Forelimb muscle (tissue), 1 donor: ENCODE measurements around the gene CLUH. TPM values are rescaled to one million over a fixed set of nuclear protein-coding genes. Genes with fewer than 3 reads are reported as not detected.

Experiments
- DNase-seq: peaks from one replicate; pipeline ENCODE4 v3.0.0-alpha.2; 2013; ENCODE audit warnings: low read depth
- polyA plus RNA-seq: library from polyadenylated mRNA; unstranded; fragments of 120-200 nt; gene quantifications from one replicate; pipeline ENCODE4 v1.2.1, GENCODE V29; 2013; ENCODE audit not compliant: insufficient read length

Gene CLUH
- polyA plus RNA-seq, 1 donor = 39.6 TPM

GRCh38 chr17:2718150-2718938, 6.8 kb upstream of the CLUH start:
- DNase-seq = no peak

- DNase-seq = no peak
Measured at GRCh38 chr17:2716649-2717048, 5.1 kb upstream of the CLUH start.

GRCh38 chr17:2713881-2714280, 2.3 kb upstream of the CLUH start:
- DNase-seq = no peak

- no peak for DNase-seq
Measured at GRCh38 chr17:2712300-2713043, 908 bp upstream of the CLUH start.

- DNase-seq = no peak
Measured at GRCh38 chr17:2710803-2711607, 559 bp downstream of the CLUH start.

- no peak for DNase-seq
Measured at GRCh38 chr17:2710071-2710802, 1.3 kb downstream of the CLUH start.

GRCh38 chr17:2709183-2709661, 2.3 kb downstream of the CLUH start:
- no peak for DNase-seq

- no peak for DNase-seq
Measured at GRCh38 chr17:2708585-2709182, 2.9 kb downstream of the CLUH start.

GRCh38 chr17:2707721-2708584, 3.6 kb downstream of the CLUH start:
- DNase-seq = no peak

GRCh38 chr17:2706911-2707510, 4.6 kb downstream of the CLUH start:
- no peak for DNase-seq

GRCh38 chr17:2705888-2706795, 5.4 kb downstream of the CLUH start:
- no peak for DNase-seq

- DNase-seq = no peak
Measured at GRCh38 chr17:2705263-2705662, 6.3 kb downstream of the CLUH start.

GRCh38 chr17:2704890-2705248, 6.7 kb downstream of the CLUH start:
- DNase-seq = no peak

GRCh38 chr17:2704031-2704889, 7.3 kb downstream of the CLUH start:
- DNase-seq = no peak

GRCh38 chr17:2703606-2704005, 8.0 kb downstream of the CLUH start:
- no peak for DNase-seq

- no peak for DNase-seq
Measured at GRCh38 chr17:2703181-2703580, 8.4 kb downstream of the CLUH start.

GRCh38 chr17:2701996-2702741, 9.4 kb downstream of the CLUH start:
- DNase-seq = no peak
